Hepatocyte (in vitro differentiated cells): ENCODE results near the gene TMEM170B. TPM values are rescaled to one million over a fixed set of nuclear protein-coding genes. Genes with fewer than 3 reads are reported as not detected.

Source experiments
- DNase-seq: peaks from one replicate; pipeline ENCODE4 v3.0.0-alpha.2; 2016; ENCODE audit warnings: low spot score
- H2AFZ ChIP-seq: fragments of 200-600 bp; sonication (generic); 2 replicates; pipeline ENCODE4 v1.6.0; 2016; ENCODE audit warnings: antibody characterized with exemption, mild to moderate bottlenecking
- H3K27ac ChIP-seq: fragments of 200-600 bp; sonication (generic); 2 replicates; pipeline ENCODE4 v1.5.1; 2016; ENCODE audit warnings: mild to moderate bottlenecking
- H3K27me3 ChIP-seq: fragments of 200-600 bp; sonication (generic); 2 replicates; pipeline ENCODE4 v1.6.1; 2016
- H3K36me3 ChIP-seq: fragments of 200-600 bp; sonication (generic); replicated peaks from 2 replicates; pipeline ENCODE4 v1.5.1; 2016; ENCODE audit warnings: low read depth; ENCODE audit not compliant: insufficient read depth
- H3K4me1 ChIP-seq: fragments of 200-600 bp; sonication (generic); 2 replicates; pipeline ENCODE4 v1.5.1; 2016; ENCODE audit warnings: mild to moderate bottlenecking, moderate library complexity; ENCODE audit not compliant: insufficient read depth
- H3K4me2 ChIP-seq: fragments of 200-600 bp; sonication (generic); 2 replicates; pipeline ENCODE4 v1.6.0; 2016
- H3K4me3 ChIP-seq: fragments of 200-600 bp; sonication (generic); 2 replicates; pipeline ENCODE4 v1.5.1; 2016; ENCODE audit warnings: mild to moderate bottlenecking
- H3K79me2 ChIP-seq: fragments of 200-600 bp; sonication (generic); 2 replicates; pipeline ENCODE4 v1.6.0; 2017; ENCODE audit warnings: mild to moderate bottlenecking
- H3K9me2 ChIP-seq: fragments of 200-600 bp; sonication (generic); replicated peaks from 2 replicates; pipeline ENCODE4 v1.6.0; 2017; ENCODE audit warnings: mild to moderate bottlenecking; ENCODE audit not compliant: insufficient read depth
- H3K9me3 ChIP-seq: fragments of 200-600 bp; sonication (generic); 2 replicates; pipeline ENCODE4 v1.5.1; 2016; ENCODE audit warnings: low read depth, mild to moderate bottlenecking
- H4K20me1 ChIP-seq: fragments of 200-600 bp; sonication (generic); 2 replicates; pipeline ENCODE4 v1.6.0; 2016; ENCODE audit warnings: mild to moderate bottlenecking; ENCODE audit not compliant: insufficient read depth, poor library complexity, severe bottlenecking
- CTCF ChIP-seq: fragments of 200-600 bp; sonication (generic); IDR thresholded peaks from 2 replicates; pipeline ENCODE4 v1.5.1; 2016; ENCODE audit warnings: antibody characterized with exemption, mild to moderate bottlenecking; ENCODE audit not compliant: poor library complexity
- EZH2 ChIP-seq: fragments of 200-600 bp; sonication (generic); IDR thresholded peaks from 2 replicates; pipeline ENCODE4 v1.6.1; 2016; ENCODE audit warnings: antibody characterized with exemption, mild to moderate bottlenecking, borderline replicate concordance
- EZH2phosphoT487 ChIP-seq: fragments of 200-600 bp; sonication (generic); IDR thresholded peaks from one replicate; pipeline ENCODE4 v1.6.1; 2018; ENCODE audit warnings: antibody characterized with exemption, mild to moderate bottlenecking, low read depth, moderate library complexity; ENCODE audit not compliant: unreplicated experiment, severe bottlenecking
- WGBS: methylation state at CpG from one replicate; pipeline ENCODE4 v1.1.6; 2016; ENCODE audit warnings: low lambda C conversion rate; ENCODE audit errors: missing lambda C conversion rate; 5-methylcytosine and 5-hydroxymethylcytosine counted together
- polyA plus RNA-seq: library from polyadenylated mRNA; unstranded; fragments of >200 nt; fragmentation: Nextera tagmentation; extraction: Ambion mirVana; gene quantifications from 2 replicates; pipeline ENCODE4 v1.2.1, GENCODE V29; 2016
- total RNA-seq: library from RNA; depleted of rRNA; stranded (reverse); fragments of >200 nt; gene quantifications from 2 replicates; pipeline ENCODE4 v1.2.3, GENCODE V29; 2014

TMEM170B gene
- total and polyA plus RNA-seq, 2 experiments from 2014 or later, result 0.82 to 6.5 TPM

GRCh38 chr6:11534561-11534960, 3.0 kb upstream of the TMEM170B start:
- 78% methylated on average over 5 of the region's 5 CpGs for WGBS
- Histone ChIP-seq H3K36me3 (no peaks in the 10 kb centered on the region), H2AFZ (no peak overlapping the region), H3K27ac (no peak overlapping the region), H3K4me2 (no peak overlapping the region), H3K4me1 (peaks cover 5% of the 10 kb centered on the region), H3K79me2 (peaks cover 5% of the 10 kb centered on the region), H3K27me3 (no peaks in the 10 kb centered on the region), H4K20me1 (no peaks in the 10 kb centered on the region), H3K9me3 (no peaks in the 10 kb centered on the region), H3K9me2 (no peaks in the 10 kb centered on the region), H3K4me3 (no peak overlapping the region)
- no peak for DNase-seq
- TF ChIP-seq CTCF (no peak), EZH2 (no peak), EZH2phosphoT487 (no peak)

- Histone ChIP-seq H4K20me1 (no peaks in the 10 kb centered on the region), H3K36me3 (no peaks in the 10 kb centered on the region), H3K4me2 (no peak overlapping the region), H3K4me3 (no peak overlapping the region), H3K79me2 (peaks cover 7% of the 10 kb centered on the region), H3K9me3 (no peaks in the 10 kb centered on the region), H3K4me1 (peaks cover 5% of the 10 kb centered on the region), H3K27me3 (no peaks in the 10 kb centered on the region), H3K9me2 (no peaks in the 10 kb centered on the region), H3K27ac (no peak overlapping the region), H2AFZ (no peak overlapping the region)
- 28% methylated on average over 2 of the region's 2 CpGs for WGBS
- DNase-seq, result peak; percentile 55
- TF ChIP-seq EZH2phosphoT487 (no peak), CTCF (no peak), EZH2 (no peak)
Measured at GRCh38 chr6:11535801-11536230, 1.7 kb upstream of the TMEM170B start.

- Histone ChIP-seq H3K79me2 (peaks cover 7% of the 10 kb centered on the region), H3K9me2 (no peaks in the 10 kb centered on the region), H3K27ac (peak overlapping the region; percentile 62), H3K4me2 (peak overlapping the region; percentile 86), H3K36me3 (no peaks in the 10 kb centered on the region), H3K4me1 (peaks cover 5% of the 10 kb centered on the region), H2AFZ (peak overlapping the region; percentile 58), H3K4me3 (peak overlapping the region; percentile 28), H3K9me3 (no peaks in the 10 kb centered on the region), H4K20me1 (no peaks in the 10 kb centered on the region), H3K27me3 (no peaks in the 10 kb centered on the region)
- no peak for TF ChIP-seq EZH2
- TF ChIP-seq CTCF, result no peak
- TF ChIP-seq EZH2phosphoT487, result no peak
- 5% methylated on average over 12 of the region's 12 CpGs for WGBS
- DNase-seq, result peak; percentile 12
Measured at GRCh38 chr6:11536795-11537194, 754 bp upstream of the TMEM170B start.
